ENCODE data around the gene ZNF74. TPM values are rescaled to one million over a fixed set of nuclear protein-coding genes. Genes with fewer than 3 reads are reported as not detected.

The ZNF74 gene
- total RNA-seq, 1 experiment from 2014 or later, result 67.5 TPM

DNA sequence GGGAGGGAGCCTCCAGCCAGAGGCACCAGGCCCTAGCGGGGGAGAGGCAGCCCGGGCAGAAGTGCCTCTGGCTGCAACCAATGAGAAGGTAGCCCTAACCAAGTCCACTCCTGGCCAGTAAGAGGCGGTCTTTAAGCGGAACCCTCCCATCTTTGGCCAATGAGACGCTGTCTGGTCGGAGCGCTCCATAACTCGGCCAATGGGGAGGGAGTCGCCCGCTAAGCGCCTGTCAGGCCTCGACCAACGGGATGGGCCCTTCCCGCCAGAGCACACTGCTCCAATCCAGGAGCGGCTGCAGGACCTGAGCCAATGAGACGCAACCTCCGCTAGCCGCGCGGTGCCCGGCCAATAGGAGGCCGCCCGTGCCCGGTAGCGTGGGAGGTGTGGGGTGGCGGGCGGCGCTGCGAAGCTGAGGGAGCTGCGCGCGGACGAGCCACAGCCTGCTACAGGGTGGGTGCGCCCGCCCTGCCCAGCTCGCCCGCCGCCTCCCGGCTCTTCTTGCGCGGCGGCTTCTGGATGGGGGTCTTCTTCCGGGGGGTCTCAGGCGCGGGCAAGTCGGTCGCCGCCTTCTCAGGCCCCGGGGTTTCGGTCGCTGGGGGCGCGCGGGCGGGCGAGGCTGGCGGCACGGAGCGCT lies 31.1 kb downstream of the ZNF74 start:
- H3K4me3 ChIP-seq (ENCODE audit: insufficient read depth, low read depth, low read length), result no peak overlapping the region
- DNase-seq, result peak; percentile 88
- H3K27me3 ChIP-seq (ENCODE audit: control insufficient read depth, insufficient read depth, low read length), result peaks cover 7% of the 10 kb centered on the region
- H3K36me3 ChIP-seq (replicated peaks; ENCODE audit: control insufficient read depth, insufficient read depth, low read length), result peaks cover 6% of the 10 kb centered on the region

DNA sequence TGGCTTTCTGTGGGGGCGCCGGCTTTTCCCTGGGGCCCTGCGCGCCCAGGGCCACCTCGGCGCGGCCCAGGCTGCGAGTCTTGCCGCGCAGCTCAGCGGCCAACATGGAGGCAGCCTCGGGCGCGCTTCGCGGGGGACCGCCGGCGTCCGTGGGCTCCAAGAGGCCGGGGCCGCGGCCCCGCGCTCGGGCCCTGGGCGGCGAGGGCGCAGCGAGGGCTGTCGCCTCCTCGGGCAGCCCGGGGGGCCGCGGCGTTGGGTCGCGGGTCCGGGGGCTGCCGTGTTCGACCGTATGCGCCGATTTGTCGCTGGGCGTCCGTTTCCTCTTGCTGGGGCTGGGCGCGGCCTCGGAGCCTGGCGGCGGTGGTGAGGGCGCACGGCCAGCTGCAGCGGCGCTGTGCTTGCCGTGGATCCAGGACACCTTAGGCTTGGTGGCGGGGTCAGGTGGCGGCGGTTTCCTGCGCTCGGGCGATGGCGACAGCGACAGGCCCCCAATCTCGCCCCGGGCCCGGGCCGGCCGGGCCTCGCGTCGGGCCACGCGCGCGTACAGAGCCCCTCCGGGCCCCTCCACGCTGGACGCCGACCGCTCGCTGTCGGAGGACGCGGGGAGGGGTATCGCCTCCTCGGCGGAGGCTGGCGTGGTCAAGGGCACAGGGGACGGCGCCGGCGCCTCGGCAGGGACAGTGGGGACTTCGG lies 31.8 kb downstream of the ZNF74 start:
- DNase-seq, result peak; percentile 69
- H3K27me3 ChIP-seq (ENCODE audit: control insufficient read depth, insufficient read depth, low read length), result peaks cover 13% of the 10 kb centered on the region
- peaks cover 6% of the 10 kb centered on the region for H3K36me3 ChIP-seq (replicated peaks; ENCODE audit: control insufficient read depth, insufficient read depth, low read length)
- H3K4me3 ChIP-seq (ENCODE audit: insufficient read depth, low read depth, low read length), result no peak overlapping the region

DNA sequence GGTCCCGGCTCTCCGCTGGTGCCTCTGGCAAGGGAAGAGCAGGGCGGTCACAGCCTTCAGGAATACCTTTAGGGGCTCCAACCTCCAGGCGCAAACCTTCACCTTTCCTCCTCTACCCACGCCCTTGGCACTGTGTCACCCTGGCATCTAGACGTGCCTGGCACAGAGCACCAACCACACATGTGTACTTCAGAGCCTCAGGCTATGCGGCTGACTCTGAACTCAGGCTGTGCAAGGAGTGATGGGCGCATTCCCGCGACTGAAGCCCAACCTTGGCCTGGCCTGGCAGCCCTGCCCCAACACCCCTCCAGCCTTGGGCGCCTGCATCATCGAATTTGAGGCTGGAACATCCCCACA lies 32.3 kb downstream of the ZNF74 start:
- H3K4me3 ChIP-seq (ENCODE audit: insufficient read depth, low read depth, low read length), result no peak overlapping the region
- H3K36me3 ChIP-seq (replicated peaks; ENCODE audit: control insufficient read depth, insufficient read depth, low read length), result peaks cover 6% of the 10 kb centered on the region
- peaks cover 18% of the 10 kb centered on the region for H3K27me3 ChIP-seq (ENCODE audit: control insufficient read depth, insufficient read depth, low read length)
- DNase-seq, result peak; percentile 45

DNA sequence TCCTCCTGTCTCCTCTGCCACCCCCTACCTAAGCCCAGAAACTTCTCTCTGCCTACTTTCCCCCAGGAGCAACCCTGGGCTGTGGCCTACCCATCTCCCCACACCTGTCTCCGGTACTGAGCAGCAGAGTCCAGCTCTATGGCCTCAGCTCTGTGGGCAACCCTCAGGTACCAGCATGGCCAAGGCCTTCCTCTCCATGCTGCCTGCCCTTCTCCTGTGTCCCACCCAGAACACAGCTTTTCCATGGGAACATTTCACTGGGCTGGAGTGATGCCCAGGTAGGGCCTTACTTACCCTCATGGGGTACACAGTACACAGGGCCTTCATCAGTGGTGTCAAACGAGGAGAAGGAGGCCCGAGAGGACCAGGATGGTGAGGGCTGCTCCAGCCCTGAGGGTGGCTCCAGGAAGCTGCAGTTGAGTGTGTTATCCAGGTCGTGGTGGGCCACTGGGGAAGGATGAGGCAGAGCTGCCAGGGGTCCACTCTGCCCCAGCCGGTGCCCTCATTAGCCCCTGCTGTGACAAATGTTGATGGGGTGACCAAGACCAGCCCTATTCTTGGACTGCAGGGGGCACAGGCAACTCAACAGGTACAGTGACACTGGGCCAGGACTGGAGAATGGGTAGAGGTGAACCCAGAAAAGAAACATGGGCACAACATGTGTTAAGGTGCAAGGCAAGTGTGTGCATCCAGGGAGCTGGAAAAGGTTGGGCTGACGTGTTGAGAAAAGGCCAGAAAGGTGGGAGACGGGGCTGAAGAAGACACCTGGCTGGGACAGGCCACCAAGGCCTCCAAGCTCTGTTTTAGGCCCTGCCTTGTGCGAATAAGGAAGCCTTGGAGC lies 33.4 kb downstream of the ZNF74 start:
- Histone ChIP-seq H3K27me3 (ENCODE audit: control insufficient read depth, insufficient read depth, low read length) (peaks cover 27% of the 10 kb centered on the region), H3K36me3 (replicated peaks; ENCODE audit: control insufficient read depth, insufficient read depth, low read length) (peaks cover 6% of the 10 kb centered on the region), H3K4me3 (ENCODE audit: insufficient read depth, low read depth, low read length) (no peak overlapping the region)
- no peak for DNase-seq

DNA sequence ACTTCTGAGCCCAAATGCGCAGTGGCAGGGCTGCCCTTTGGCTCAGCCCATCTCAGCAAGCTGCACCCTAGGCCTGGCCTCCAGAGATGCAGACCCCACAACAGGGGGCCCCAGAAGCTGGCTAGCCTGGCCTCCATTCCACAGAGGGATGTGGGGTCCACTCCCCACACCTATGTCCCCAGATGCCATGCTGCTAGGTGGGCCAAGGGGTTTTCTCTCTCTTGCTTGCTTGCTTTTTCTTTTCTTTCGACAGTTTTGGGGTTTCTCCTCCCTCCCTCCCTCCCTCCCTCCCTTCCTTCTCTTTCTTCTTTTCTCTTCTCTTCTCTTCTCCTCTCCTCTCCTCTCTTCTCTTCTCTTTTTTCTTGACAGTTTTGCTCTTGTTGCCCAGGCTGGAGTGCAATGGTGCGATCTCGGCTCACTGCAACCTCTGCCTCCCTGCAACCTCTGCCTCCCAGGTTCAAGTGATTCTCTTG lies 34.0 kb downstream of the ZNF74 start:
- DNase-seq, result no peak
- Histone ChIP-seq H3K27me3 (ENCODE audit: control insufficient read depth, insufficient read depth, low read length) (peaks cover 28% of the 10 kb centered on the region), H3K4me3 (ENCODE audit: insufficient read depth, low read depth, low read length) (no peak overlapping the region), H3K36me3 (replicated peaks; ENCODE audit: control insufficient read depth, insufficient read depth, low read length) (peaks cover 6% of the 10 kb centered on the region)

DNA sequence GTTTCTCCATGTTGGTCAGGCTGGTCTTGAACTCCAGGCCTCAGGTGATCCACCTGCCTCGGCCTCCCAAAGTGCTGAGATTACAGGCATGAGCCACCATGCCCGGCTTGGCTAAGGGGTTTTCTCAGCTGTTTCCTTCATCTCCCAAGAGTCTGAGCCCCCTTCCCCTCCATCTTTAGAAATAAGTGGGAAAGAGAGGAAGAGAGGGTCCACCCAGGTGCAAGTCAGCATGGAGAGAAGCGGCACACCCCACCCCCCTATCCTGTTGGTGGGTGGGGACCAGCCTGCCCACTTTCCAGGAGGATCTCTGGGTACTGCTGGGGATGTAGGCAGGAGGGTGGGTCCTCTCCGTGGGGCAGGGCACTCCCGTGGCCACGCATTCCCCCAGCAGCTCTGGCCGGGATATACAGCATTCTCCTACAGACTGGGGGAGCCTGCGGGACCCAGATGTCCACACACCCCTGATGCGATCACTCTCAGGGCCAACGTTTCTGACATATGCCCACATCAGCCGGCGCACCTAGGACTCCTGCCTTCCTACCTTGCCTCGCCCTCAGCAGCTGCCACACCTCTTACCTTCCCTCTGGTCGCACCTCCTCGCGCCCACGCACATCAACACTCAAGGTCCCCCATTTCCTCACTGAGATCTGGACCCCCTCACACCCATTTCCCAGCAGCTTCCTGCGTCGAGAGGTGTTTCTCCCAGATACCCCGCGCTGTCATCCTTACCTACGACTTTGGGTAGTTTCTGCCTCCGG lies 34.7 kb downstream of the ZNF74 start:
- H3K4me3 ChIP-seq (ENCODE audit: insufficient read depth, low read depth, low read length), result no peak overlapping the region
- peaks cover 28% of the 10 kb centered on the region for H3K27me3 ChIP-seq (ENCODE audit: control insufficient read depth, insufficient read depth, low read length)
- no peak for DNase-seq
- peaks cover 6% of the 10 kb centered on the region for H3K36me3 ChIP-seq (replicated peaks; ENCODE audit: control insufficient read depth, insufficient read depth, low read length)

DNA sequence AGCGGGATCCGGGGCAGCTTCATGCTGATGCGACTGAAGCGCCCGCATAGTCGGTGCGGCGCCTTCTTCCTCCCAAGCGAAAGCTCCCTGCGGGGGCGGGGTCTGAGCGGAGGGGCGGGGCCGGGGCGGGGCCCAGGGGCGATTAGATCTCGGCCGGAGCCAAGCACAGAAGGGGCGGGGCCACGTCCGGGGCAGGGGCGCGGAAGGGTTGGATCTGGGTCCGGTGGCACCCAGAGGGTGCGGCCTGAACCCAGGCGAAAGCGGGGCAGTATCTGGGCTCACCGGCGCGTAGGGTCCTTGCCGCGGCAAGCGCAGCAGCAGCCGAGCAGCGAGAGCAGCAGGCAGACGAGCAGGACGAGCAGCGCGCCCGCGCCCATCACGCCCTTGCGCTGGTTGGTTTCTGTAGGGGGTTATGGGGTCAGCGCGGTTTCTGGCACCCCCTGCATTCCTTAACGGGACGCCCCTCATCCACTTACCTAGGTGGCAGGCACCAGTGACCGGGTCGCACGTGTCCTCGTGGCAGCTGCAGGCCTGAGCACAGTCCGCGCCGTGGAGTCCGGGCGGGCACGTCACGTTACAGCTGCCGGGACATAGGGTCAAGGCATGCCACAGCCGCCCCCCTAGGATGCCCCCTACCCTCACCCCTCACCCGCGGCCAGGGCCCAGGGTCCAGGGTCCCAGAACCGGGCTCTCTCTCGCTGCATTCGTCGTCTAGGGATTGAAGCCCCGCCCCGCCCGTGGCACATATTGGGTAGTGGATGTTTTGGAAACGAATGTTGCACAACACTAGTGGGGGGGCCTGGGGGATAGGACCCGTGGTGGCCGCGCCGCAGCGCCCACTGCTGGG lies 35.5 kb downstream of the ZNF74 start:
- DNase-seq, result peak; percentile 99
- Histone ChIP-seq H3K27me3 (ENCODE audit: control insufficient read depth, insufficient read depth, low read length) (peaks cover 28% of the 10 kb centered on the region), H3K4me3 (ENCODE audit: insufficient read depth, low read depth, low read length) (peak overlapping the region; percentile 13; the same call in 1 of the 2 replicates), H3K36me3 (replicated peaks; ENCODE audit: control insufficient read depth, insufficient read depth, low read length) (peaks cover 6% of the 10 kb centered on the region)

DNA sequence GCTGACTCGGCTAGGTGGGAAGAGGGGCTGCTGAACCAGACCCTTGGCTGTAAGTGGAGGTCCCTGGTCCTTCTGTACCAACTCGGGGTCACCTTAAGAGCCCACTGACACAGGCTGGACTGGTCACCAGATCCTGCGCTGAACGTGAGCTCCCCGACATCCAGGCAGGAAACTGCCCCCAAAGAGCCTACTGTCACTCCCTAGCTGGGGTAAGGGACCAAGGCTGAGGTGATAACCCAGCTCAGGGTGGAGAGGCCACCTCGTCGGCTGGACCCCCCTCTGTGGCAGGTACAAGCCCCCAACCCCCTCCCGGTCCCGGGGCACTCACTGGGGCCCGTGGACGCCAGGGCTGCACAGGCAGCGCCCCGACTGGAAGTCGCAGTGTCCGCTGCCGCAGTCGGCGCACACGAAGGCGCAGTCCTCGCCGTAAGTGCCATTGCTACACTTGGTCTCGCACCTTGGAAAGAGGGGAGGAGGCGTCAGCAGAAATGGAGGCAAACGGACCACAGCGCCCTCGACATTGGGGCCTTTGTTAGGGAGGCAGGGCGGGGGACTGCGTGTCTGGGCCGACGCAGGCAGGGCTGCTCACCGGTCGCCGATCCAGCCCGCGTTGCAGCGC lies 36.3 kb downstream of the ZNF74 start:
- Histone ChIP-seq H3K36me3 (replicated peaks; ENCODE audit: control insufficient read depth, insufficient read depth, low read length) (peaks cover 6% of the 10 kb centered on the region), H3K4me3 (ENCODE audit: insufficient read depth, low read depth, low read length) (peak overlapping the region; percentile 36), H3K27me3 (ENCODE audit: control insufficient read depth, insufficient read depth, low read length) (peaks cover 31% of the 10 kb centered on the region)
- DNase-seq, result peak; percentile 80

DNA sequence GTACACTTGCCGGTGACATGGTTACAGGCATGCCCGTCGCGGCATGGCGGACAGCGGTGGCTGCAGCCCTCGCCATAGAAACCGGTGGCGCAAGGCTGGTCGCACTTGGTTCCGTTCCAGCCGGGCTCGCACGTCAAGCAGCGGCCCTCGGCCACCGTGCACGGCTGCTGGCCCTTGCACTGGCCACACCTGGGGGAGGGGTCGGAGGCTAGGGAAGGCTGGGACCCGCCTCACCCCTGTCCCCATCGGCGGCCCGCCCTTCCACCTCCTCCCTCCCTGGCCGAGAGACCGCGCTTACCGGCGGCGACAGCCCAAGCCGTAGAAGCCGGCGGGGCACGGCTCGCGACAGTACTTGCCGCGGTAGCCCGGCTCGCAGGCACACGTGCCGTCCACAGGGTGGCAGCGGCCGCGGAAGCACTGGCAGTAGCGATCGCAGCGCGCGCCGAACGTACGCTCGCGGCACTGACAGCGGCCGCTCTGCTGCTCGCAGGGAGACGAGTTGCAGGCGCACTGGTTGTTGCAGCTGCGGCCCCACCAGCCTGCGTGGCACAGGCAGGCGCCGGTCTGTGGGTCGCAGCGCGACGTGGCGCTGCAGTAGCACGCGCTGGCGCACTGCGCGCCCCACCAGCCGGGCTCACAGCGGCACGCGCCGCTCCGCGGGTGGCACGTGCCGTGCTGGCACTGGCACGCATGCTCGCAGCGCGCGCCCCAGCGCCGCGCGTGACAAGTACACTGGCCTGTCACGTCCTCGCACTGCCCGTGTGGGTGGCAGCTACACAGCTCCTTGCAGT lies 37.0 kb downstream of the ZNF74 start:
- Histone ChIP-seq H3K4me3 (ENCODE audit: insufficient read depth, low read depth, low read length) (peak overlapping the region; percentile 36), H3K36me3 (replicated peaks; ENCODE audit: control insufficient read depth, insufficient read depth, low read length) (peaks cover 6% of the 10 kb centered on the region), H3K27me3 (ENCODE audit: control insufficient read depth, insufficient read depth, low read length) (peaks cover 38% of the 10 kb centered on the region)
- DNase-seq, result peak; percentile 93

DNA sequence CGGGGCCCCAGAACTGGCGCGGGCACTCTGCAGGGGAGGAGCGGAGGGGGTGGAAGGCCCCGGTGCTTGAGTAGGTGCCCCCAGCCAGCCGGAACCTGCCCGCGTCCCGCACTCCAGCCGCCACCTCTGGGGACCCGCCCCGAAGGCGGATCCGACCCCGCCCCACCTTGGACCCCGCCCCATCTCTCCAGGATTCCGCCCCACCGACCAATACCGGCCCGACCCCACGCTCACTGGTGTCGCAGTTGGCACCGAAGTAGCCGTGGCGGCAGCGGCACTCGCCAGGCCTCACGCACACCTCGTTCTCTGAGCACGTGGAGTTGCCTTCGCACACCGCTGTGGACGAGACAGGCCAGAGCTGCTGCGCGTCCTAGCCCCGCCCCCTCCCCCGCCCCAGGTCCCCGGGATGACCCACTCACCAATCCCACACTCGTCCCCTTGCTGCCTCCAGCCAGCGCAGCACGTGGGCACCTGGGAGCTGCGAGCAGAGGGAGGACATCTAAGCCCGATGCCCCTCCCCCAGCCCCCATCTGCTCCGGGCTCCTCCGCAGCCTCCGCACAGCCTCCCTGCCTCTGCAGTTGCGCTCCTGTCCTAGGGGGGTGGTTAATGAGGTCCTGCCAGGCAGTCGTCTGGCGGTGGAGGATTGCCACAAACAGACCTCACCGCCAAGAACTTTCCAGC lies 37.7 kb downstream of the ZNF74 start:
- H3K36me3 ChIP-seq (replicated peaks; ENCODE audit: control insufficient read depth, insufficient read depth, low read length), result peaks cover 6% of the 10 kb centered on the region
- peaks cover 44% of the 10 kb centered on the region for H3K27me3 ChIP-seq (ENCODE audit: control insufficient read depth, insufficient read depth, low read length)
- H3K4me3 ChIP-seq (ENCODE audit: insufficient read depth, low read depth, low read length), result peak overlapping the region; percentile 36
- peak; percentile 91 for DNase-seq

DNA sequence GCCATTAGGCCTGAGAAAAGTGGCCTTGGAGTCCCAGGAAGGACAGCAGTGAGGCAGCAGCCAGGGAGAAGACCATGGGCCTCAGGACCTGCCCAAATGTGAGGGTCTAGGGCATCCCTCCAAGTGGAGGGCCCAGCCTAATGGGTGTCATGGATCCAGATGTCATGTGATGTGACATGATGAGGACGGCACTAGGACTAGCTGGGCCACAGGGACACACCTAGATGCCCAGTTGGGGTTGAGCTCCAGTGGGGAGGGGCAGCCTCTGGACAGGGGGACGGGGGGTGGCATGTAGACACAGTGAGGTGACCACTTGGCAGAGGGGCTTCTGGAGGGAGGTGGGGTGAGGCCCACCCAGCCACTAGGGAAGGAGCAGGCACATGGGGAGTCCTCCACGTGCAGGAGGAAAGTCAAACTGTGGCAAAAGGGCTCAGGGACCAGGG lies 38.3 kb downstream of the ZNF74 start:
- Histone ChIP-seq H3K27me3 (ENCODE audit: control insufficient read depth, insufficient read depth, low read length) (peaks cover 50% of the 10 kb centered on the region), H3K4me3 (ENCODE audit: insufficient read depth, low read depth, low read length) (no peak overlapping the region), H3K36me3 (replicated peaks; ENCODE audit: control insufficient read depth, insufficient read depth, low read length) (peaks cover 5% of the 10 kb centered on the region)
- DNase-seq, result peak; percentile 36

DNA sequence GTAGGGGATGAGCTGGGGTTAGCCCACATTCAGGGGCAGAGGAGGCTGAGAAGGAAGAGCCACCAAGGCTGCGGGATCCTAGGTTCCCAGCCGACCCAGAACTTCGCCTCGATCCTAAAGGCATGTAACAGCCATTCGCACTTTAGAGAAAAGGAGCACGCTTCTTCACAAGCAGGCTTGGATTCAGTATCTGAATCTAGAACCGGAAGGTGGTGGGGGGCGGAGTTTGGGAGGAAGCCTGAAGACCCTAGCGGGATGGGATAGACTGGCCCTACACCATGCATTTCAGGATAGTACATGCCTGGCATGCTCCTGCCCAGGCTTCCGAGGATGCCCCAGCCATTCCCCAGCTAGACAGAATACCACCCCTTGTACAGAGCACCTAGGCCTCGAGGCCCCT lies 39.2 kb downstream of the ZNF74 start:
- DNase-seq, result peak; percentile 47
- no peaks in the 10 kb centered on the region for H3K36me3 ChIP-seq (replicated peaks; ENCODE audit: control insufficient read depth, insufficient read depth, low read length)
- H3K27me3 ChIP-seq (ENCODE audit: control insufficient read depth, insufficient read depth, low read length), result peaks cover 56% of the 10 kb centered on the region
- no peak overlapping the region for H3K4me3 ChIP-seq (ENCODE audit: insufficient read depth, low read depth, low read length)

Measured in H7 (cell line).